IPS DF 4.7 (cell line): ENCODE data around the gene TMEM52B.
"Not testable (repeated sequence)": the region's sequence is repeated elsewhere in the genome, so short reads cannot be mapped to it uniquely, and the experiment has no call there.

Experiments
- DNase-seq: peaks from one replicate; pipeline ENCODE4 v3.0.0-alpha.2; 2013; ENCODE audit warnings: low spot score; ENCODE audit errors: extremely low read depth

The TMEM52B gene

GRCh38 chr12:10211101-10211939 is 32.5 kb downstream of the TMEM52B start:
- DNase-seq = no peak

- DNase-seq = peak; percentile 79
Measured at GRCh38 chr12:10211940-10212738, 33.3 kb downstream of the TMEM52B start.

- no peak for DNase-seq
Measured at GRCh38 chr12:10212739-10213131, 33.9 kb downstream of the TMEM52B start, which contains the start of gene GABARAPL1. TSS of gene GABARAPL1 (plus strand) at chr12:10212877. CDS start at chr12:10213130, 253 bp downstream.

GRCh38 chr12:10213168-10214135 is 34.6 kb downstream of the TMEM52B start:
- DNase-seq = no peak

GRCh38 chr12:10214136-10214894 is 35.5 kb downstream of the TMEM52B start:
- no peak for DNase-seq

GRCh38 chr12:10214895-10215267 is 36.0 kb downstream of the TMEM52B start:
- DNase-seq = no peak

- no peak for DNase-seq
Measured at GRCh38 chr12:10215436-10215835, 36.6 kb downstream of the TMEM52B start.

GRCh38 chr12:10215946-10216345 is 37.1 kb downstream of the TMEM52B start:
- DNase-seq = not testable (repeated sequence)

GRCh38 chr12:10218021-10218420 is 39.2 kb downstream of the TMEM52B start:
- no peak for DNase-seq

GRCh38 chr12:10220398-10221077 is 41.7 kb downstream of the TMEM52B start:
- DNase-seq = no peak

GRCh38 chr12:10221846-10222245 is 43.0 kb downstream of the TMEM52B start:
- no peak for DNase-seq

- DNase-seq = no peak
Measured at GRCh38 chr12:10223208-10223607, 44.4 kb downstream of the TMEM52B start.

GRCh38 chr12:10225426-10225825 is 46.6 kb downstream of the TMEM52B start:
- DNase-seq = not testable (repeated sequence)

- DNase-seq = no peak
Measured at GRCh38 chr12:10226086-10226485, 47.3 kb downstream of the TMEM52B start.

GRCh38 chr12:10226731-10227130 is 47.9 kb downstream of the TMEM52B start:
- no peak for DNase-seq

GRCh38 chr12:10227648-10228047 is 48.8 kb downstream of the TMEM52B start:
- no peak for DNase-seq

- no peak for DNase-seq
Measured at GRCh38 chr12:10234562-10234961, 55.7 kb downstream of the TMEM52B start.

GRCh38 chr12:10235761-10236631 is 57.2 kb downstream of the TMEM52B start:
- DNase-seq = no peak

- no peak for DNase-seq
Measured at GRCh38 chr12:10236720-10237119, 57.9 kb downstream of the TMEM52B start.
